Common myeloid progenitor, CD34-positive (primary cell): ENCODE measurements around the gene RCN1.
"Not testable (repeated sequence)": the region's sequence is repeated elsewhere in the genome, so short reads cannot be mapped to it uniquely, and the experiment has no call there.

ENCODE experiments used
- CTCF ChIA-PET: fragments of 350-600 bp; sonication (Branson Sonifier 250); formaldehyde crosslinking; loops from one replicate; lab custom pipeline; 2021; ENCODE audit warnings: antibody characterized with exemption; lab: Charles Lee
- POLR2A ChIA-PET: fragments of 350-600 bp; sonication (Branson Sonifier 250); formaldehyde crosslinking; loops from one replicate; lab custom pipeline; 2021; ENCODE audit warnings: antibody characterized with exemption; lab: Charles Lee
- DNase-seq, 3 donors: peaks; one replicate each; pipeline versions ENCODE4 v3.0.0 to v3.0.0-alpha.2; 2013
- H3K27ac ChIP-seq, 2 experiments: 1 replicate in 1 of 2; 2 replicates in 1 of 2; pipeline ENCODE4 v1.7.0; 2013; ENCODE audit warnings: inconsistent platforms in 2 of 2, low read length in 2 of 2, mild to moderate bottlenecking in 2 of 2, low read depth in 1 of 2, moderate library complexity in 1 of 2; ENCODE audit not compliant: severe bottlenecking in 2 of 2, insufficient read depth in 1 of 2, poor library complexity in 1 of 2
- H3K27me3 ChIP-seq, 5 experiments: replicated peaks in 2 of 5; 1 replicate in 3 of 5; 2 replicates in 2 of 5; pipeline versions ENCODE4 v1.6.1 to v1.7.0; 2013; ENCODE audit warnings: low read length in 4 of 5, mild to moderate bottlenecking in 2 of 5, moderate library complexity in 2 of 5, inconsistent platforms in 1 of 5; ENCODE audit not compliant: insufficient read depth in 5 of 5, control insufficient read depth in 4 of 5
- H3K36me3 ChIP-seq, 4 experiments: 1 replicate in 2 of 4; 2 replicates in 2 of 4; pipeline versions ENCODE4 v1.6.1 to v1.7.0; 2013; ENCODE audit warnings: low read length in 3 of 4, control low read depth in 1 of 4, mild to moderate bottlenecking in 1 of 4; ENCODE audit not compliant: control insufficient read depth in 4 of 4, insufficient read depth in 4 of 4
- H3K4me1 ChIP-seq, 4 experiments: 1 replicate in 3 of 4; 2 replicates in 1 of 4; pipeline versions ENCODE4 v1.6.1 to v1.7.1; 2013; ENCODE audit warnings: low read length in 3 of 4, mild to moderate bottlenecking in 3 of 4, control low read depth in 1 of 4, inconsistent platforms in 1 of 4, moderate library complexity in 1 of 4; ENCODE audit not compliant: control insufficient read depth in 4 of 4, insufficient read depth in 4 of 4; ENCODE audit errors: control extremely low read depth in 1 of 4
- H3K4me3 ChIP-seq, 7 experiments: 1 replicate in 4 of 7; 2 replicates in 3 of 7; pipeline versions ENCODE4 v1.5.1 to v1.7.0; 2013; ENCODE audit warnings: mild to moderate bottlenecking in 7 of 7, low read length in 6 of 7, moderate library complexity in 6 of 7, inconsistent platforms in 2 of 7, low read depth in 2 of 7, control low read depth in 1 of 7; ENCODE audit not compliant: insufficient read depth in 4 of 7, control insufficient read depth in 1 of 7; ENCODE audit errors: extremely low read depth in 1 of 7
- H3K9me3 ChIP-seq, 5 experiments: 1 replicate in 4 of 5; 2 replicates in 1 of 5; pipeline versions ENCODE4 v1.6.1 to v1.7.1; 2013; ENCODE audit warnings: low read length in 4 of 5, mild to moderate bottlenecking in 2 of 5, inconsistent platforms in 1 of 5, low read depth in 1 of 5, moderate library complexity in 1 of 5; ENCODE audit not compliant: control insufficient read depth in 4 of 5, insufficient read depth in 2 of 5; ENCODE audit errors: control extremely low read depth in 1 of 5
- WGBS: methylation state at CpG from one replicate; pipeline ENCODE4 v1.1.5; 2013; ENCODE audit not compliant: insufficient coverage; 5-methylcytosine and 5-hydroxymethylcytosine counted together

RCN1 gene

GRCh38 chr11:32118025-32118974 lies 27.4 kb downstream of the RCN1 start:
- Histone ChIP-seq H3K9me3 (no peaks in the 10 kb centered on the region), H3K27ac (no peak overlapping the region), H3K4me1 (no peaks in the 10 kb centered on the region), H3K27me3 (peaks cover 0 to 5% (median 0%) of the 10 kb centered on the region in 5 experiments), H3K4me3 (no peak overlapping the region), H3K36me3 (no peaks in the 10 kb centered on the region)
- ChIA-PET CTCF (interaction anchor here (0.9 kb wide), 1 partner anchor 9 kb away, joined by 3 read pairs; no protein-coding TSS in a partner anchor), POLR2A (no interaction called here)
- no peak for DNase-seq
- WGBS, result 94% methylated on average over 2 of the region's 7 CpGs

- POLR2A ChIA-PET, H3K27ac ChIP-seq, H3K36me3 ChIP-seq, DNase-seq, H3K4me1 ChIP-seq, H3K27me3 ChIP-seq, H3K9me3 ChIP-seq, H3K4me3 ChIP-seq: not testable (repeated sequence)
- CTCF ChIA-PET, result interaction anchor here (1.4 kb wide), 1 partner anchor 16 kb away, joined by 3 read pairs; no protein-coding TSS in a partner anchor
- 100% methylated on average over 1 of the region's 5 CpGs for WGBS
These were observed 28.3 kb downstream of the RCN1 start for GRCh38 chr11:32119139-32119538.

GRCh38 chr11:32121012-32121411 lies 30.1 kb downstream of the RCN1 start:
- Histone ChIP-seq H3K4me1 (no peaks in the 10 kb centered on the region), H3K36me3 (no peaks in the 10 kb centered on the region), H3K4me3 (no peak overlapping the region), H3K9me3 (peaks cover 0 to under 1% (median 0%) of the 10 kb centered on the region in 5 experiments), H3K27ac (no peak overlapping the region), H3K27me3 (peaks cover 0 to 3% (median 0%) of the 10 kb centered on the region in 5 experiments)
- 97% methylated on average over 2 of the region's 4 CpGs for WGBS
- ChIA-PET POLR2A (no interaction called here), CTCF (interaction anchor here (0.7 kb wide), 1 partner anchor 55 kb away, joined by 3 read pairs; no protein-coding TSS in a partner anchor)
- peak in 2 of 3 donors; percentile 10 to 13 for DNase-seq

GRCh38 chr11:32122200-32122599 lies 31.3 kb downstream of the RCN1 start:
- CTCF ChIA-PET, result no interaction called here
- H3K4me1 ChIP-seq, result no peaks in the 10 kb centered on the region
- no CpG with 5 or more reads among the region's 2 CpGs for WGBS
- POLR2A ChIA-PET, result no interaction called here
- H3K9me3 ChIP-seq, result peaks cover 0 to 6% (median 0%) of the 10 kb centered on the region in 5 experiments
- no peaks in the 10 kb centered on the region for H3K36me3 ChIP-seq
- no peak overlapping the region for H3K4me3 ChIP-seq
- peaks cover 0 to 3% (median 0%) of the 10 kb centered on the region in 5 experiments for H3K27me3 ChIP-seq
- no peak for DNase-seq
- no peak overlapping the region for H3K27ac ChIP-seq

- Histone ChIP-seq H3K36me3 (no peaks in the 10 kb centered on the region), H3K4me3 (no peak overlapping the region), H3K4me1 (no peaks in the 10 kb centered on the region), H3K27ac (no peak overlapping the region), H3K9me3 (peaks cover 0 to 11% (median 0%) of the 10 kb centered on the region in 5 experiments), H3K27me3 (peaks cover 0 to 2% (median 0%) of the 10 kb centered on the region in 5 experiments)
- ChIA-PET POLR2A (no interaction called here), CTCF (no interaction called here)
- no peak for DNase-seq
- WGBS, result 79% methylated on average over 3 of the region's 3 CpGs
These were observed 40.4 kb downstream of the RCN1 start for GRCh38 chr11:32131321-32131720.

GRCh38 chr11:32136657-32137056 lies 45.8 kb downstream of the RCN1 start:
- DNase-seq, result no peak
- peaks cover 0 to 1% (median 0%) of the 10 kb centered on the region in 5 experiments for H3K27me3 ChIP-seq
- ChIA-PET POLR2A (no interaction called here), CTCF (no interaction called here)
- H3K9me3 ChIP-seq, result no peaks in the 10 kb centered on the region
- H3K4me1 ChIP-seq, result no peaks in the 10 kb centered on the region
- no peak overlapping the region for H3K4me3 ChIP-seq
- WGBS, result 94% methylated on average over 2 of the region's 3 CpGs
- H3K27ac ChIP-seq, result no peak overlapping the region
- no peaks in the 10 kb centered on the region for H3K36me3 ChIP-seq

- no peaks in the 10 kb centered on the region for H3K9me3 ChIP-seq
- ChIA-PET CTCF (no interaction called here), POLR2A (no interaction called here)
- no peak for DNase-seq
- H3K4me3 ChIP-seq, result no peak overlapping the region
- peaks cover 0 to 1% (median 0%) of the 10 kb centered on the region in 5 experiments for H3K27me3 ChIP-seq
- H3K4me1 ChIP-seq, result no peaks in the 10 kb centered on the region
- 96% methylated on average over 2 of the region's 2 CpGs for WGBS
- H3K36me3 ChIP-seq, result no peaks in the 10 kb centered on the region
- H3K27ac ChIP-seq, result no peak overlapping the region
These were observed 46.4 kb downstream of the RCN1 start for GRCh38 chr11:32137263-32137662.
